HL-60 (cell line): ENCODE data around the gene HMX3.

Experiments used
- DNase-seq, 2 experiments: peaks; one replicate each; pipeline ENCODE4 v3.0.0-alpha.2; 2010 to 2020; ENCODE audit warnings: low read depth in 1 of 2, low spot score in 1 of 2
- H3K27ac ChIP-seq: fragments of 250-450 bp; sonication (Bioruptor Pico); replicated peaks from 2 replicates; pipeline ENCODE4 v1.5.1; 2020; ENCODE audit warnings: mild to moderate bottlenecking, moderate library complexity
- H3K27me3 ChIP-seq: fragments of 250-450 bp; sonication (Bioruptor Pico); 2 replicates; pipeline ENCODE4 v1.5.1; 2021; ENCODE audit warnings: mild to moderate bottlenecking, moderate library complexity; ENCODE audit not compliant: insufficient read depth, poor library complexity, severe bottlenecking
- H3K4me3 ChIP-seq: replicated peaks from 2 replicates; pipeline ENCODE4 v1.5.1; 2011; ENCODE audit warnings: mild to moderate bottlenecking, control low read depth, low read length; ENCODE audit not compliant: insufficient read depth
- GABPA ChIP-seq: IDR thresholded peaks from 2 replicates; pipeline ENCODE4 v1.6.1; 2012; ENCODE audit warnings: low read depth
- POLR2AphosphoS5 ChIP-seq: IDR thresholded peaks from 2 replicates; pipeline ENCODE4 v1.6.1; 2012; ENCODE audit warnings: low read depth
- SPI1 ChIP-seq: IDR thresholded peaks from 2 replicates; pipeline ENCODE4 v1.6.1; 2012; ENCODE audit warnings: low read depth, mild to moderate bottlenecking, borderline replicate concordance
- TF ChIP-seq, protein P1 (sequence below): IDR thresholded peaks from 2 replicates; pipeline ENCODE4 v1.6.1; 2012; ENCODE audit warnings: low read depth; ENCODE audit not compliant: insufficient replicate concordance
- TF ChIP-seq, protein P2 (sequence below): IDR thresholded peaks from one replicate; pipeline ENCODE4 v1.5.1; 2011; ENCODE audit warnings: low read length, control low read depth, inconsistent platforms; ENCODE audit not compliant: insufficient read depth

The HMX3 gene

DNA sequence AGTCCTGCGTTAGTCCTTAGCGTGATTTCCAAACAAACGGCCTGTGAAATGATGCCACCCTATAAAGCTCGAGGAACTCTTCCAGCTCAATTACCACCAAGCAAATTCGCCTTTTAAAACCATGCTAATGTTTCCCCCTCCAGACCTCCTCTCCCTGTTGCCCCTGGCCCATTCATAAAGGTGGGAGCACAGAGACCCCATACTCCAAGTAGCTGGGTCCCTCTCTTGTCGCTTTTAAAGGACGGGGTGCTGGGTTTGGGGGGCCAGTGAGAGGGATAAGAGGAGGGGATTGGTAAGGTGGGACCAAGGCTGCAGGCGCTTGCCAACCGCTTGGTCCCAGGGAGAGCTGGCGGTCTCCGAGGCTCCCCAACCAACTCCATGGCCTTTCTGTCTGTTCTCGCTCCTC lies 13.4 kb downstream of the HMX3 start:
- H3K27me3 ChIP-seq: peaks cover 69% of the 10 kb centered on the region
- no peak overlapping the region for H3K4me3 ChIP-seq
- TF ChIP-seq, protein P1, sequence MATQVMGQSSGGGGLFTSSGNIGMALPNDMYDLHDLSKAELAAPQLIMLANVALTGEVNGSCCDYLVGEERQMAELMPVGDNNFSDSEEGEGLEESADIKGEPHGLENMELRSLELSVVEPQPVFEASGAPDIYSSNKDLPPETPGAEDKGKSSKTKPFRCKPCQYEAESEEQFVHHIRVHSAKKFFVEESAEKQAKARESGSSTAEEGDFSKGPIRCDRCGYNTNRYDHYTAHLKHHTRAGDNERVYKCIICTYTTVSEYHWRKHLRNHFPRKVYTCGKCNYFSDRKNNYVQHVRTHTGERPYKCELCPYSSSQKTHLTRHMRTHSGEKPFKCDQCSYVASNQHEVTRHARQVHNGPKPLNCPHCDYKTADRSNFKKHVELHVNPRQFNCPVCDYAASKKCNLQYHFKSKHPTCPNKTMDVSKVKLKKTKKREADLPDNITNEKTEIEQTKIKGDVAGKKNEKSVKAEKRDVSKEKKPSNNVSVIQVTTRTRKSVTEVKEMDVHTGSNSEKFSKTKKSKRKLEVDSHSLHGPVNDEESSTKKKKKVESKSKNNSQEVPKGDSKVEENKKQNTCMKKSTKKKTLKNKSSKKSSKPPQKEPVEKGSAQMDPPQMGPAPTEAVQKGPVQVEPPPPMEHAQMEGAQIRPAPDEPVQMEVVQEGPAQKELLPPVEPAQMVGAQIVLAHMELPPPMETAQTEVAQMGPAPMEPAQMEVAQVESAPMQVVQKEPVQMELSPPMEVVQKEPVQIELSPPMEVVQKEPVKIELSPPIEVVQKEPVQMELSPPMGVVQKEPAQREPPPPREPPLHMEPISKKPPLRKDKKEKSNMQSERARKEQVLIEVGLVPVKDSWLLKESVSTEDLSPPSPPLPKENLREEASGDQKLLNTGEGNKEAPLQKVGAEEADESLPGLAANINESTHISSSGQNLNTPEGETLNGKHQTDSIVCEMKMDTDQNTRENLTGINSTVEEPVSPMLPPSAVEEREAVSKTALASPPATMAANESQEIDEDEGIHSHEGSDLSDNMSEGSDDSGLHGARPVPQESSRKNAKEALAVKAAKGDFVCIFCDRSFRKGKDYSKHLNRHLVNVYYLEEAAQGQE: no peak
- TF ChIP-seq POLR2AphosphoS5 (no peak), GABPA (no peak), SPI1 (no peak)
- TF ChIP-seq, protein P2, sequence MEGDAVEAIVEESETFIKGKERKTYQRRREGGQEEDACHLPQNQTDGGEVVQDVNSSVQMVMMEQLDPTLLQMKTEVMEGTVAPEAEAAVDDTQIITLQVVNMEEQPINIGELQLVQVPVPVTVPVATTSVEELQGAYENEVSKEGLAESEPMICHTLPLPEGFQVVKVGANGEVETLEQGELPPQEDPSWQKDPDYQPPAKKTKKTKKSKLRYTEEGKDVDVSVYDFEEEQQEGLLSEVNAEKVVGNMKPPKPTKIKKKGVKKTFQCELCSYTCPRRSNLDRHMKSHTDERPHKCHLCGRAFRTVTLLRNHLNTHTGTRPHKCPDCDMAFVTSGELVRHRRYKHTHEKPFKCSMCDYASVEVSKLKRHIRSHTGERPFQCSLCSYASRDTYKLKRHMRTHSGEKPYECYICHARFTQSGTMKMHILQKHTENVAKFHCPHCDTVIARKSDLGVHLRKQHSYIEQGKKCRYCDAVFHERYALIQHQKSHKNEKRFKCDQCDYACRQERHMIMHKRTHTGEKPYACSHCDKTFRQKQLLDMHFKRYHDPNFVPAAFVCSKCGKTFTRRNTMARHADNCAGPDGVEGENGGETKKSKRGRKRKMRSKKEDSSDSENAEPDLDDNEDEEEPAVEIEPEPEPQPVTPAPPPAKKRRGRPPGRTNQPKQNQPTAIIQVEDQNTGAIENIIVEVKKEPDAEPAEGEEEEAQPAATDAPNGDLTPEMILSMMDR: no peak
- DNase-seq: no peak
- H3K27ac ChIP-seq: no peak overlapping the region

DNA sequence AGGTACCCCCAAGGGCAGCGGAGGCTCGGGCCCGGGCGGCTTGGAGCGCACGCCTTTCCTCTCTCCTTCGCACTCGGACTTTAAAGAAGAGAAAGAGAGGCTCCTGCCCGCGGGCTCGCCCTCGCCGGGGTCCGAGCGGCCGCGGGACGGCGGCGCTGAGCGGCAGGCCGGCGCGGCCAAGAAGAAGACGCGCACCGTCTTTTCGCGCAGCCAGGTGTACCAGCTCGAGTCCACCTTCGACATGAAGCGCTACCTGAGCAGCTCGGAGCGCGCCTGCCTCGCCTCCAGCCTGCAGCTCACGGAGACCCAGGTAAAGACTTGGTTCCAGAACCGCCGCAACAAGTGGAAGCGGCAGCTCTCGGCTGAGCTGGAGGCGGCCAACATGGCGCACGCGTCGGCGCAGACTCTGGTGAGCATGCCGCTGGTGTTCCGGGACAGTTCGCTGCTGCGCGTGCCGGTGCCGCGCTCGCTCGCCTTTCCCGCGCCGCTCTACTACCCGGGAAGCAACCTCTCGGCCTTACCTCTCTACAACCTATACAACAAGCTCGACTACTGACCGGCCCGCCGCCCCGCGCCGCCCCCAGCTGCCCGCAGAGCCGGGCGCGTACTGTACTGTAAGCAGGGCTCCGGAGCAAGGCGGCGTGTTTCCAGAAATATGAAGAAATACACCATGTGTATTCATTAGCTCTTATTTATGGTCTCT lies 13.9 kb downstream of the HMX3 start:
- no peak for DNase-seq
- TF ChIP-seq, protein P2: no peak
- TF ChIP-seq POLR2AphosphoS5 (no peak), SPI1 (no peak), GABPA (no peak)
- TF ChIP-seq, protein P1: no peak
- Histone ChIP-seq H3K27me3 (peaks cover 63% of the 10 kb centered on the region), H3K4me3 (no peak overlapping the region), H3K27ac (no peak overlapping the region)

DNA sequence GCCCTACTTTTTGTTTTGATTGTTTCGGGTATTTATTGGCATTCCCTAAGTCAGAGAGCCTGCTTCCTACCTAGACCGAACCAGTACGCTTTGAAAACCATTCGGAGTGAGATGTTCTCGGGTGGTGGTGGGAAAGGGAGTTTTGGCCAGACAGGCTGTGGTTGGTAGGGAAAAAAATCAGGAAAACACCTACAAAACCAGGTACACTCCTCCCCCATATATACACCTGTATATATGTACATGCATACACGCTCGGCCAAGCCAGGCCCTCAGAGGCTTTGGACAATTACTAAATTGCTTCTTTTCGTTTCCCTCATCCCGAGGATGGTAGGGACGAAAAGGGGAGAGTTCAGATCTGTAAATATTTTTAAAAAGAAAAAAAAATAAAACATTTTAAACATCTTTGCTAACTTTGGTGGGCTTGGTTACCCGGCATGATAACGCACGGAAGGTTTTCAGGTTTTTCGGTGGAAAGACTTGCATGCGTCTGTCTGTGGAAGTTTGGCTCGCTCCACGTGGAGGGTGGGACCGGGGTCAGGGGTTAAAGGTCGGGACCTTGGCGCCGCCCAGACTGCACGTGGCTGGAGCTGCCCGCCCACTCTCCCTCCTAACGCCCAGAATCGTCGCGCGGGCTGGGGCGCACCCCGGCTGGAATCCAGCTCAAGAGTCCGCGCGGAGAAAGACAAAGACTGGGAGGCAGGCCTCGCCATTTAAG lies 14.7 kb downstream of the HMX3 start:
- DNase-seq: no peak
- Histone ChIP-seq H3K27ac (no peak overlapping the region), H3K4me3 (peak overlapping the region; percentile 22; the same call in 1 of the 2 replicates), H3K27me3 (peaks cover 57% of the 10 kb centered on the region)
- TF ChIP-seq GABPA (no peak), POLR2AphosphoS5 (no peak), SPI1 (no peak)
- TF ChIP-seq, protein P1: no peak
- TF ChIP-seq, protein P2: no peak
